Adrenal gland (tissue), 5 donors: ENCODE results near the gene ANKS1B.

Experiments
- CTCF ChIP-seq, 6 experiments: fragments of 450-650 bp in 4 of 6; fragments of 200-600 bp in 2 of 6; sonication (generic) in 1 of 6; IDR thresholded peaks; 1 replicate in 5 of 6; 2 replicates in 1 of 6; pipeline versions ENCODE4 v1.5.1 to v1.8.0; 2016 to 2021; ENCODE audit warnings: antibody characterized with exemption in 6 of 6, mild to moderate bottlenecking in 2 of 6, moderate library complexity in 1 of 6
- POLR2A ChIP-seq, 2 donors: fragments of 450-650 bp; IDR thresholded peaks; one replicate each; pipeline ENCODE4 v1.6.1; 2017; ENCODE audit warnings: antibody characterized with exemption in 2 of 2, mild to moderate bottlenecking in 2 of 2, moderate library complexity in 1 of 2
- donor health status: DM: no; HTN: no; CAD: no.

- TF ChIP-seq POLR2A (IDR thresholded peaks at IDR 0.05), result no peak
- no peak for TF ChIP-seq CTCF (IDR thresholded peaks at IDR 0.05)
These were observed 1250.9 kb downstream of the ANKS1B start for GRCh38 chr12:98733667-98734350.
